Muscle of back (tissue), 11 donors: Measurements from ENCODE around the gene ADAP1. TPM values are rescaled to one million over a fixed set of nuclear protein-coding genes. Genes with fewer than 3 reads are reported as not detected.

ENCODE experiments used
- DNase-seq, 3 donors: peaks; one replicate each; pipeline versions ENCODE4 v3.0.0 to v3.0.0-alpha.2; 2013
- polyA plus RNA-seq, 10 donors: library from polyadenylated mRNA; unstranded; fragments of 120-200 nt; gene quantifications; one replicate each; pipeline ENCODE4 v1.2.1, GENCODE V29; 2013; ENCODE audit not compliant: insufficient read length in 10 of 10

The ADAP1 gene
- polyA plus RNA-seq, 10 donors, result 1.4 to 4.3 (median 2.3) TPM

DNA sequence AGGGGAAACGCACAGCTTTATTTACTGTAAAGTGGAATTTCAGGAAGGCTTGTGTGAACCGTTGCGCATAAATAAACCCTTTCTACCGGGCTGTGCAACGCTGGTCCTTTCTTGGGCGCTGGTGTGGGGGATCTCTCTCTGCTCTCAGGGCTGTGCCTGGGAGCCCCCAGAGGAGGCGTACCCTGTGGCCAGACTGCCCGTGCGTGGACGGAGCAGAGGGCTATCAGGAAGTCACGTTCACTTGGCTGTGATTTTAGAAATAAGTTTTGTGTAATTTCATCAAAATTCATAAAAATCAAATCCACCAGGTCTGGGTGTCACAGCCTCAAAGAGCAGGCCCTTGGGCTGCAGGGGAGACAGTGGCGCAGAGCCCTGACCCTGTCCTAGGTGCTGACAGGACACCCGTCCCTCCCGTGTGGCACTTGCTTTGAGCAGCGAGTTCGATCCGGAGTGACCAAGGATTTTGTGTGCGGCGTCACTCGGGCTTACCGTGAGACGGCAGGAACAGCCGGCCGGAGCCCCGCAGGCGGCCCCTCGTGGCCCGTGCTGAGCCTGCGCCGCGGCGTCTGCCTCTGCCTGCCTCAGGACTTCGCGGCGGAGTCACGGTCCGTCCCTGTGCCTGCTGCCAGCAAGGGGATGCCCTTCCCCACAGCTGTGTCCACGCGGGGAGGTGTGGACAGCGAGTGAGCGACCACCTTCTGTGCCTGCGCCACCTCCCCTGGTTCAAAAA lies 58.0 kb downstream of the ADAP1 start:
- no peak for DNase-seq

DNA sequence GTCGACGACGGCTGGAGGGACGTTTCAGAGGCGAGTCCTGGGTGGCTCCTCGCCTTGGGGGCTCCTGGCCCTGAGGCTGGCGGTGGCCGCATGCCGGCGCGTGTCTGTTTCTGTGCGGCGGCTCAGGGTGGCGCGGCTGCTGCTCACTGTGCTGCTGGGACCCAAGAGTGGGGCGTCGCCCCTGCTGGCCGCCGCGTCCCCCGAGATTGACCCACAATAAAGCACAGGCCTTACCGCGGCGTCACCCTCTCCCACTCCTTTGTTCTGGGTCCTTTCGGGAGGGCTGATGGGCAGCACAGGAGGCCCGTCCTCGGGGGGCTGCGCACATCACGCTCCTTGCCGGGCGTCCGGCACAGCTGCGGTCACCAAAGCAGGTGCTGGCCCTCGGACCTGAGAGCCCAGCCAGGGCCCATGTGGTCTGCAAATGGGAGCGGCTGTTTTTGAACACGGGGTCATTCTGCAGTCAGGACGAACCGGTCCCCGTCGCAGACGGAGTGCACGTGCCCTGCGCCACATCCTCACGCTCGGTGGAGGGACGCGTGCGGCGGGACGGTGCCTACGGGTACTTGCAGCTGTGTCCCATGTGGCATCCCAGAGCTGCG lies 58.9 kb downstream of the ADAP1 start:
- no peak for DNase-seq

DNA sequence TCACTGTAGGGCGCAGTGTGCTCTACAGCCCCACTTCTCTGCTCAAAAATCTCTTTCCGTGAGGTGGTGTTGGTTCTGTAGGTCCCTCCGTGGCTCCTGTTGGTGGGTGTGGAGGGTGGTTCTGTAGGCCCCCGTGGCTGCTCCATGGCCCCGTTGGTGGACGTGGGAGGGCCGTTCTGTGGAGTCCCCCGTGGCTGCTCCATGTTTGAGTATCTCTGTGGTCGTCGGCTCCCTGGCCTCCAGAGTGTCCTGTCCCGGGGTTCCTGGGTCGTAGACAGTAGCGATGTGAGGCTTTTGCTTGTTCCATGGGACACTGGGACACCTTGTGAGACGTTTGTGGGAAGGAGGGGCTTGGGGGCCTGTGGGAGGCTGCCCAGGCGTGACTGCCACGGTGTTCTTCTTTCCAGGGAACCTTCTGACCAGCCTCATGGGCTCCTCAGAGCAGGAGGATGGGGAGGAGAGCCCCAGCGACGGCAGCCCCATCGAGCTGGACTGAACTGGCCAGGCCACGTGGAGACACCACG lies 59.5 kb downstream of the ADAP1 start:
- DNase-seq, result no peak

DNA sequence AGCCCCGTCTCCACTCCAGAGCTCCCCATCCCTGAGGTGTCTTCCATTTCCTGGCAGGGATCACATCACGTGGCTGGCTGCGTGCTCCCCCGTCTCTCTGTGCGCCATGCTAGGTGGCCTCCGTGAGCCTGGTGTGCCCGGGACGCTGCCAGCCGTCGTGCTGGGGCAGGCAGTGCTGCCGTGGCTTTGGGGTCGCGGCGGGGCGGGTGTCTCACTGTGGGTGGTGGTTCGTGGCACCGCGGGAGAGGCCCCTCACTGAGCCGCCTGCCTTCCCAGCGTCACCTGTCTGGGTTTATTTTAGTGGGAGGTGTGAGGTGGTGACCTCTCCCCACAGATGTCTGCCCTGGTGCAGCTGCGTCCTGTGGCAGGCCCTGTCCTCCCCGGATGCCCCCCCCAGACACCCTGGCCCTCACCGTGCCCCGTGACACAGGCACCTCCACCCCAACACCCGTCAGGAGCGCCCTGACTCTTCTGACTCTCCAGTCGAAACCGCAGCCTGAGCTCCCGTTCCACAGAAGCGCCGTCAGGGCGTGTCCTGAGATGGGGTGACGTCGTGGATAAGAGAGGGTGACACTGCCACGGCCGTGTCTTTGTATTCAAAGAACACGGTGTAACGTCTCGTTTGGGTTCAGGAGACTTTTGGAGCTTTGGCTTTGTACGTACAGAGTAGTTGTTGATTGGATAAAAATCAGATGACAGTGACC lies 60.2 kb downstream of the ADAP1 start:
- DNase-seq, result no peak

DNA sequence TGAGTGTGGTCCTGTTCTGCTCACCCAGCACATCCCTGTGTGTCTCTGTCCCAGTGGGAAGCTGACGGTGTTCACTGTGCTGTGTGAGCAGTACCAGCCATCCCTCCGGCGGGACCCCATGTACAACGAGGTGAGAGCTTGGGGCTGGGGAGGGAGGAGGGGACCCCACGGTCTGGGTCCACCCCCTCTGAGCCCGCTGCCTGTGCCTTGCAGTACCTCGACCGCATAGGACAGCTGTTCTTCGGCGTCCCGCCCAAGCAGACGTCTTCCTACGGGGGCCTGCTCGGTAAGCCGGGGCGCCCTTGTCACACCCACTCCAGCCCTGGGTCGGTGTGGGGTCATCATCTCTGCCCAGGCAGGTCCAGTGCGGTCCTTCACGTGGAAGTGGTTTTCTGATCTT lies 60.8 kb downstream of the ADAP1 start:
- no peak for DNase-seq

DNA sequence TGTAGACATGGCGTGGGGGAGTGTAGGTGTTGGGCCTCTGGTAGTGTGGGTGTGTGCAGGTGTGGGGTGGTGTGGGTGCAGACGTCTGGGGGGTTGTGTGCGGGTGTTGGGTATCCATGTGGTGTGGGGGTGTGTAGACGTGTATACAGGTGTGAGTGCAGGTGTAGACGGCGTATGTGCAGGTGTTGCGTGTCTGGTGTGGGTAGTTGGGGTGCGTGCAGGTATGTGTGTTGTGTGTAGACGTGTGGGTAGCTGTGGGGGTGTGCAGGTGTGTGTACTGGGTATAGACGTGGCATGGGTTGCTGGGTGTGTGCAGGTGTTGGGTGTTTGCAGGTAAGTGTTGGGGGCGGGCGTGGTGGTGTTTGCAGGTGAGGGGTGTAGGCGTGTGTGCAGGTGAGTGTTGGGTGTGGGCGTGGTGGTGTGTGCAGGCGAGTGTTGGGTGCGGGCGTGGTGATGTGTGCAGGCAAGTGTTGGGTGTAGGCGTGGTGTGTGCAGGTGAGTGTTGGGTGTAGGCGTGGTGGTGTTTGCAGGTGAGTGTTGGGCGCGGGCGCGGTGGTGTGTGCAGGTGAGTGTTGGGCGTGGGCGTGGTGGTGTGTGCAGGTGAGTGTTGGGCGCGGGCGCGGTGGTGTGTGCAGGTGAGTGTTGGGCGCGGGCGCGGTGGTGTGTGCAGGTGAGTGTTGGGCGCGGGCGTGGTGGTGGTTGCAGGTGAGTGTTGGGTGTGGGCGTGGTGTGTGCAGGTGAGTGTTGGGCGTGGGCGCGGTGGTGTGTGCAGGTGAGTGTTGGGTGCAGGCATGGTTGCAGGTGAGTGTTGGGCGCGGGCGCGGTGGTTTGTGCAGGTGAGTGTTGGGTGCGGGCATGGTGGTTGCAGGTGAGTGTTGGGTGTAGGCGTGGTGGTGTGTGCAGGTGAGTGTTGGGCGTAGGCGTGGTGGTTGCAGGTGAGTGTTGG lies 61.6 kb downstream of the ADAP1 start:
- DNase-seq, result no peak

DNA sequence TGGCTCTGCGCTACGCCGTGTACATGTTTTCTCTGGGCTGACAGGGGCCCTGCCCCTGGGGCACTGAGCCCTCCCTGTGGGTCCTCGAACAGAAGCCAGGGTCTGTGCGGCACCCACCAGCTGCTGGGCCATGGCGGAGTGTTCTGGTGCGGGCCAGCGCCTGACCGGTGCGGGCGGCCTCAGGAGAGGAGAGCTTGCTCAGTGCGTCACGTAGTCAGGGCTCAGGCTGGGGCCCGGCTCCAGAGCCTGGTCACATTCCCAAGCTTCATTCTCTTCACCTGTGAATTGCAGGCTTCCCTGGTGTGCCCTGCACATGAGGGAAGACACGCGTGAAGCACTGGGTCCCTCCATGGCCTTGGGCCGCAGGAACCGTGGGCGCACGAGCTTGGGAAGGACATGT lies 62.7 kb downstream of the ADAP1 start:
- DNase-seq, result no peak

DNA sequence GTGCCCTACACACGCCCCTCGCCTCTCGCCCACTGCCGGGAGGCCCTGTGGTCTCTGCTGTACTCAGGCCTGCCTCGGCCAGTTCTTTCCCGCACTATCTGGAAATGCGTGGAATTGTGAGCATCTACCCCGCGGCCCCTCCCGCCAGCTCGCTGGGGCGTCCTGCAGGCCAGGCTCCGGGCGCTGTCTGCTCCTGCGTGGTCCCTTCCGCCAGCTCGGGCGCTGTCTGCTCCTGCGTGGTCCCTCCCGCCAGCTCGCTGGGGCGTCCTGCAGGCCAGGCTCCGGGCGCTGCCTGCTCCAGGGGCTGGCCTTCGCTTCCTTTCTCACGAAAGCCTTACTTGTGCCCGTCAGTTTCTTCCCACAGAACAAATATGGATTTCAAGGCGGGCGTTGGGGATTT lies 63.2 kb downstream of the ADAP1 start:
- DNase-seq, result no peak

DNA sequence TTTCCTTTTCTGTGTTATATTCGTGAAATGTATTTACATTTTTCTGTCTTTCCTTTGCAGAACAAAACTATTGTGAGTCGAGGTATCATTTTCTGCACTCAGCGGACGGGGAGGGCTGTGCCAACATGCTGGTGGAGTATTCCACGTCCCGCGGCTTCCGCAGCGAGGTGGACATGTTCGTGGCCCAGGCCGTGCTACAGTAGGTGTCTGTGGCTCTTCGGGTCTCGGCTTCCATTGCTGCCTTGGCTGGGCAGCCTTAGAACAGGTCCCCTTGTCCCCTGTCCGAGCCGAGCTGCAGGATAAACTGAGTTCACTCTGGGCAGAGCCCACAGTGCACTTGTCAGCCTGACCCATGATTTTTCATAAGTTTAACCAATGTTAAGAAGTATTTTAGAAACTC lies 63.6 kb downstream of the ADAP1 start:
- no peak for DNase-seq

DNA sequence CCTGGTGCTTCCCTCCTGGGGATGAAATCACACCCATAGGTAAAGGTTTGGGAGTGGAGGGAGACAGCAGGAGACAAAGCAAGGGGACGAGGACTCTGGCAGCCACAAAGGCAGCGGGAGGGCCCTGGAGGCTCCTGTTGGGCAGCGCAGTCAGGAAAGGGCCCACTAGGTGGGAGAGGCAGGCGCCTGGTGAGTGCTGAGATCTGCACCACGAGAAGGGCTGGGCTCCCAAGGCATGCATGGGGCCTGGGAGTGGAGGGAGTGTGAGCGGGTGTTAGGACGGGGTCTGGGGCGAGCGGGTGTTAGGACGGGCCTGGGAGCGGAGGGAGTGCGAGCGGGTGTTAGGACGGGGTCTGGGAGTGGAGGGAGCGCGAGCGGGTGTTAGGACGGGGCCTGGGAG lies 65.1 kb downstream of the ADAP1 start:
- no peak for DNase-seq

DNA sequence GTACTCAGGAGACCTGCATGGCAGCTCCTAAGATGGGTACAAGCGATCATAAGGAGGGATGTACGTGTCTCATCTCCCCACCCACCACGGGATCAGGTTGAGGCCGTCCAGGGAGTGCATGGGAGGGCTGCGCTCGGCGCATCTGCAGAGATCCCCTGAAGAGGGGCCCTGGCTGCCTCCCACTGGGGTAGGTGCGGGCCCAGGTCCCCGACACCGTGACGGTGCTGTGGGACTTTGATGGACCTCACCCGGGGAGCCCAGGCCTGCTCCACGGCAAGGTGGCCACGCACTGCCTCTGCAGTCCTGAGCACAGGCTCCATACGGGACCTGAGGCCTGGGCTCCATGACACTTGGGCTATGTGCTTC lies 65.5 kb downstream of the ADAP1 start:
- no peak for DNase-seq

DNA sequence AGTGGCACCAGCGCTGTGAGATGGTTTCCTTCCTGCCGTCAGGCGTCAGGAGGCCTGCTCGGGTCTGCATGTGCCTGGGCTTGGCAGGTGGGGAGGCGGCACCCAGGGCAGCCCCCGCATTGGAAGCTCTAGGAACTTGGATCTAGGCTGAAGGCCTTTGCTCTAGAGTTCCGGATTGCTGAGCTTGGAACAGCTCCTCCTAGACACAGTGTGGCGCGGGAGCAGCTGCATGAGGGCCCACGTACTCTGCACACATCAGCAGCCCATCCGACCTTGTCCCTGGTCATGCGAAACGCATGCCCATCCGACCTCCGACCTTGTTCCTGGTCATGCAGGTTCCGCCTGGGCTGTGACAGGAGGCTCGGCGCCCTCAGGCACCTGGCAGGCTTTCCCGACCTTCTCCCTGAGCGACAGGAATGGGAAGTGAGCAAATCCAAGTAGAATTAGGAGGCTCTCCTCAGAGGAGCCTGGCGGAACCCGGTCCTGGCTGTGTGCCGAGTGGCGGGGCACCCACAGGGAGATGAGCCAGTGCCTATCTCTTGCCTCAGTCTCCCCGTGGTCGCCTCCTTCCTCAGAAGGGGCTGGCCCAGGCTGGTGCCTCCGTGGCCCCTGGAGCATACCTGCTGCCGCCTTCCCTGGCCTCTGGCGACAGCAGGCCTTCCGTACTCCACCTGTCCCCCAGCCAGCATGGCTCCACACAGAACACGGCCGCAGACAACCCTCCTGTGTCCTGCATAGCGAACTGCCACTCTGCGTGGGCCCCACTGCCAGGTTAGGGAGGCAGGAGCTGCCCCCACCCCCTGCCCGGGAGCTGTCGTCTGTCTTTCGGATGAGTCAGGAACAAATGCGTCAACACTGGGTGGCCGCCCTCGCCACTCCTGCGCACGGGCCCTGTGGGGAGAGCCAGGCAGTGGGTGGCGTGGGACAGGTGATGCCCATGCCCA lies 66.1 kb downstream of the ADAP1 start:
- no peak for DNase-seq

DNA sequence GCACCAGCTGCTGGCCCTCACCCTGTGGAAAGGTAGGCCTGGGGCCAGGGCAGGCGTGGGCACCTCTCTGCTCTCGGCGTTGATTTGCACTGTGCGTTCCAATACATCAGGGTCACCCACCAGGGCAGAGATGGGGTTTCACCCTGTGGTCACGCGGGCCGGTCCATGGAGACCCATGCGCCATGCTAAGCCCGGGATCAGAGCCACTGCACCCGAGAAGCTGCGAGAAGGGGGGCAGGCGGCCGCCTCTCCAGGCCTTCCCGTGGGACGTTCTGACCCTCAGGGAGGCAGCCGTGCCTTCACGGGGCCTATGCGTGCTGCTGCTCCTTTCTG lies 67.0 kb downstream of the ADAP1 start:
- no peak for DNase-seq

DNA sequence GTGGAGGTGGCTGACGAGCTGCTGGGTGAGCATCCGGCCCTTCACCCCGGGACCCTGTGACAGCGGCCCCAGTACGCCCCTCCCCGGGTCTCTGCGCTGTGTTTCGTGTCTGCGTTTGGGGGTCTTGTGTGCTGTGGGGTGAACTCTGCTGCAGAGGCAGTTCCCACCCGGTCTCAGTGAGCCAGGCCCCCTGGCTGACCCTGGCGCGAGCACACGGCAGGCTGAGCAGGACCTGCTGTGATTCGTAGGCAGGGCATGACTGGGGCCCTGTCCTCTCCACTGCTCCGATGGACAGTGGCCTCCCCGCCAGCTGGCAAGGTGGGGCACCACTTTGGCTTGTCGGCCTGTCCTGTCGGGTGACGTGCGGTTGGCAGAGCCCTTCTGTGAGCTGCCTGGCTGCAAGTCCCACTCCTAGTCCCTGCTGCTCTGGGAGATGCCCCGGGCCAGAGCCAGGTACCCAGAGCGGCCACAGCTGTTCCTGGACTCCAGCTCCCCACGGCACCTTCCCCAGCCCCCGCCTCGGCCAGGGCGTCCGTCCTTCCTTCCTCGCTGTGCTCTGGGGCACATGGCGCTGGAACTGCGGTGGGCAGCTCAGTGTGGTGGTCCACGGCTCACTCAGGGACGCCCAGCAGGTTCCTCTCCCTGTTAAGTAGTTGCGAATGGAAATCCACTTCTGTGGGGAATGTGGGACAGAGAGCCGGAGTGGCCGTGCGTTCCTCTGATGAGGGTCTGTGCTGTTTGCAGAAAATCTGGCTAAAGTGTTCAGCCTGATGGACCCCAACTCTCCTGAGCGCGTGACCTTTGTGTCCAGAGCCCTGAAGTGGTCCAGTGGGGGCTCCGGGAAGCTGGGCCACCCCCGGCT lies 67.6 kb downstream of the ADAP1 start:
- DNase-seq, result no peak

DNA sequence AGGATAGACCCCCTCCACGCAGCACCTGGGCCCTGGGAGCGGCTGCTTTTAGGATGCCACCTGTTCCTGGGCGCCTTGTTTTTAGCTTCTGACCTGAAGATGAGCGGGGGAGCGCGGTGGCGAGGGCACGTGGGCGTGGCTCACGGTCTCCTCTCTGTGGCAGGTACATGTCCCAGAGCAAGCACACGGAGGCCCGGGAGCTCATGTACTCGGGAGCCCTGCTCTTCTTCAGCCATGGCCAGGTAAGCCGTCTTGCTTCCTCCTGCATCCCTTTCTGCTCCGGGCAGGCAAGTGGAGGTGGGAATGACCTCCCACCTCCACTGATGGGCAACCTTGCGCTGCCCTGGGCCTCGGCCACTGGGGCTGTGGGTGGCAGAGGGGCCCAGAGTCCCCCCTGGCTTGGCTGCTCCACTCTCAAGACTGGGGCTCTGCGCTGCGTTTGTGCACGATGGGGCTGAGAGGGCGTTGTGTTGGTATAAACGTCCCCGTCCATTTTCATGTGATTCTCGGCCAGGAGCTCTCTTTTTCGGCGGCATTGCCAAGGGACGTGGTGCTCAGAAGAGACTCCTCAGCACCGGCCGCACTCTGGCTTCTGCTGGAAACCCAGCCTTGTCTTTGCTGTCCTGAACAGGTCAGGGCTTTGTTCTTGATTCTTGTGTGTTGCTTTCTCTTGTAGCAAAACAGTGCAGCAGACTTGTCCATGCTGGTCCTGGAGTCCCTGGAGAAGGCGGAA lies 68.4 kb downstream of the ADAP1 start:
- no peak for DNase-seq

DNA sequence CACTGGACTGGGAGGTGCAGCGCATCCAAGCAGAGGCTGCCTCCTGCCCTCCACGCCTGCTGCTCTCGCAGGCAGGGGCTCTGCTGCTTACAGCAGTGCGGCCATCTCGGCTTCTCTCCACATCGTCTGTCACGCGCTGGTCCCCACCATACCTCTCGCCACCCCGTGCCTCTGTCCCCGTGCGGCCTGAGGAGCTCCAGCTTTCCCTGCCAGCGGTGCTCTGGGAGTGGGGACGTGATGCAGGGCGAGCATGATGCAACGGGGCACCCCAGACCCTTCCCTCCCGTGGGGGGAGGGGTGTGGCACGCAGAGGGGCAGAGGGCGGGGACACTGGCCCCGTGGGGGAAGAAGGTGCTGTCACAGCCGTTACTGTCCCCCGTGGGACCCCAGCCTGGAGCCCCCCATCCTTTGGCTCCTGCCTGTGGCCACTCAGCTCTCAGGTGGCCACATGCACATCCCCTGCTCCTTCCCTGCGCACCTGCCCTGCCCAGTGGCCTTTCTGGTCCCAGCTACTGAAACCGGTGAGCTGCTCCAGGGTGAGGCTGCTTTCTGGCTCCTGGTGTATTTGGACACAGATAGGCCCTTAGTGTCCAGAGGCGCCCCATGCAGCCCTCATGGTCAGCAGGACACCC lies 69.1 kb downstream of the ADAP1 start:
- DNase-seq, result no peak

DNA sequence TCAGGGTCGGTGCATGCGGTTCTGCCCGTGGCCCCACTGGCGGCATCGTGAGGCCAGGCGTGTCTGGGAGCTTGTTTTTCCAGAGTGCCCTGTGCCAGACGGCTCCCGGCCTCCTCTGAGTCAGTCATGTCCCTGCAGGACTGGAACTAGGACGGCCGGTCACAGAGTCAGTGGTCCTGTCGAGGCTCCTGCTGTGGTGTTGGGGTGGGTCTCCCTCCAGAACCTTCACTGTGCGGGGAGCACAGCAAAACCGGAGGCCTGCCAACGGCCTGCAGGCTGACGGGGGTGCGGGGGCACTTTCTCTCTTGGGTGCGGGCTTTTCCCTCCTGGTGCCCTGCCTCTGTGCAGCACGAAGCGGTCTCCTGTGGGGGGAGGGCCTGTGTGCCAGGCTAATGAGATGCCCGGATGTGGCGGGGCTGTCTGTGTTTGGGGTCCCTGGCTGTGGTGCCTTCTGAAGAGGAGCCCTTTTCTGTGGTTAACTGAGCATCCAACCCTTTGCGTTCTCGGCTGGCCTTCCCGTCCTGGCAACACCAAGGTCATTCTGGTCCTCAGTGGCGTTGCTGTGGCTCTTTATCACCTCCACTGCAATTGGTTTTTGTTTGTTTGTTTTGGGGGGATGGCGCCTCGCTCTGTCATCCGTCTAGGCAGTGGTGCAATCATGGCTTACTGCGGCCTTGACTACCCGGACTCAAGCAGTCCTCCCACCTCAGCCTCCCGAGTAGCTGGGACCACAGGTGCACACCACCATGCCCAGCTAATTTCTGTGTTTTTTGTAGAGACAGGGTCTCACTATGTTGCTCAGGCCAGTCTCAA lies 70.1 kb downstream of the ADAP1 start:
- no peak for DNase-seq
